Measurements from ENCODE around the gene ADIPOQ.
"Not testable (repeated sequence)": the region's sequence is repeated elsewhere in the genome, so short reads cannot be mapped to it uniquely, and the experiment has no call there.

ADIPOQ gene

DNA sequence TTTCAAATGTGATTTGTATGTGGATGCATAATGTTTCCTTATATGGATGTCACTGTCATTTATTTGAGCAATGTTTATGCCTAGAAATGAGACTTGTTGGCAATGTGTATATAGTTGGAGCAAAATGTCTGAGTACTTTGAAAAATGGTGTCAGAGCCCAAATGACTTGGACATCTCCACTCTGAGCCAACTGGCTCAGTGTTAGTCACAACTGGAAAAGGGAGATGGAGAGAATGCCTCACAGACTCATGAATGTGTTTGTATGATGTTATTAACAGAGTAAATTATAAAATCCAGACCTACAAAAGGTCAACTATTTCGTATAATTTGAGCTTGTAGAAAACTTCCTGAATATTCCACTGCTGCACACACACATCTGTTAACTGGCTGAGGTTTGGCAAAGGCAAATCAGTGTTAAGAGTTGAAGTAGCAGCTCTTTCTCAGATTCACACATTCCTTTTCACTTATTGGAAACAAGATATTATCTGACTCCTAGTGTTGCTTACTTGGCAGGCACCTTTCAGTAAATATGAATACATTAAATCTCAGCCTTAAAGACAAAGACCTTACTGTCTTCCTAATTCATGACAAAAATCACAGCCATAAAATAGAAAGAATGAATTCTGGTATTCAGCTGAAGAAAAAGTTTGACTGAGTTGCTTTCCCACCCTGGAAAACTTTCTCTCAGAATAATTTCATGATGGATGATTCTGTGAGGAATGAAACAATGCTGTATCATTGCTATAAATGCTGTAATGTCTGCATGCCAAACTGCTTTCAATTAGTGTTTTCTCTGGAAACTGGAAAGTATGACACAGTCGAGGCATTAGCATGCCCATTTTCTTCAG is 27.0 kb downstream of the ADIPOQ start:
- Histone ChIP-seq H3K9me3 (no peaks in the 10 kb centered on the region), H3K27me3 (no peaks in the 10 kb centered on the region), H3K4me1 (ENCODE audit: control insufficient read depth in 1 of 2, insufficient read depth in 1 of 2, low read depth in 1 of 2, low read length in 1 of 2) (peaks cover 3 to 7% of the 10 kb centered on the region in 2 experiments), H3K27ac (no peak overlapping the region), H3K4me3 (ENCODE audit: low read depth in 1 of 2, low read length in 1 of 2) (no peak overlapping the region), H3K36me3 (no peaks in the 10 kb centered on the region)
- TF ChIP-seq, protein P1, sequence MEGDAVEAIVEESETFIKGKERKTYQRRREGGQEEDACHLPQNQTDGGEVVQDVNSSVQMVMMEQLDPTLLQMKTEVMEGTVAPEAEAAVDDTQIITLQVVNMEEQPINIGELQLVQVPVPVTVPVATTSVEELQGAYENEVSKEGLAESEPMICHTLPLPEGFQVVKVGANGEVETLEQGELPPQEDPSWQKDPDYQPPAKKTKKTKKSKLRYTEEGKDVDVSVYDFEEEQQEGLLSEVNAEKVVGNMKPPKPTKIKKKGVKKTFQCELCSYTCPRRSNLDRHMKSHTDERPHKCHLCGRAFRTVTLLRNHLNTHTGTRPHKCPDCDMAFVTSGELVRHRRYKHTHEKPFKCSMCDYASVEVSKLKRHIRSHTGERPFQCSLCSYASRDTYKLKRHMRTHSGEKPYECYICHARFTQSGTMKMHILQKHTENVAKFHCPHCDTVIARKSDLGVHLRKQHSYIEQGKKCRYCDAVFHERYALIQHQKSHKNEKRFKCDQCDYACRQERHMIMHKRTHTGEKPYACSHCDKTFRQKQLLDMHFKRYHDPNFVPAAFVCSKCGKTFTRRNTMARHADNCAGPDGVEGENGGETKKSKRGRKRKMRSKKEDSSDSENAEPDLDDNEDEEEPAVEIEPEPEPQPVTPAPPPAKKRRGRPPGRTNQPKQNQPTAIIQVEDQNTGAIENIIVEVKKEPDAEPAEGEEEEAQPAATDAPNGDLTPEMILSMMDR (IDR thresholded peaks at IDR 0.05), result no peak

DNA sequence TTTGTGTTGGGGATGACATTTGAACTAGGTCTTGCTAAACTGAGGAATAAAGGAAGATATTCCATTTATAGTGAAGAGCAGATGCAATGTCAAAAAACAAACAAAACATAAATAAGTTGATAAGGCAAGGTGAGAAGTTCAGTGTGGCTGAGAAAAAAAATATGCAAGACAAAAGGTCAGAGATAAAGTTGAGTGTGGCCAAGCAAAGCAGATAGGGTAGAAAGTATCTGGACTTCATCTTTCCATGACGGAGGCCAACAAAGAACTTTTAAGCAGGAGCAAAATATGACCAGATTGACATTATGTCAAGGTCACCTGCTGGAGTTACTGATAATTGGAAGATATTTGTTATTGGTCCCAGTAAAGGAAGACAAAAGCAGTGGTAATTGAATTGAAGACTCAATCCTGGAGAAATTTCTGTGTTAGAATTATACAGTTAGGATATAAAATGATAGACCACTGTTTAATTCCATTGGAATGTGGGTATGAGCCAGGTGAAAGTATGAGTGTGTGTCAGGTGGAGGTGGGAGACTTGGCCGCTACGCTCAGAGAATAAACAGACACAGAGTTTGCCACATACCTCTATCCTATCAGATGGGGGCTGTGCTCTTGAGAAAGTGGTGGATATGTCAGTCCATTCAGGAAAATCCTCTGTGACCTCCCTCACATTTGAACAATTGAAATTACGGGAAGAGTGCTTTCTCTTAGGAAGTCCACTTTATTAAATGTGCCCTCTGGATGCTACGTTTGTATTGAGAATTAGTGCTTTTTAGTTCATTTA is 28.1 kb downstream of the ADIPOQ start:
- no peaks in the 10 kb centered on the region for H3K9me3 ChIP-seq
- TF ChIP-seq, protein P1 (IDR thresholded peaks at IDR 0.05), result no peak
- H3K27ac ChIP-seq, result no peak overlapping the region
- H3K4me3 ChIP-seq (ENCODE audit: low read depth in 1 of 2, low read length in 1 of 2), result no peak overlapping the region
- peaks cover 3 to 7% of the 10 kb centered on the region in 2 experiments for H3K4me1 ChIP-seq (ENCODE audit: control insufficient read depth in 1 of 2, insufficient read depth in 1 of 2, low read depth in 1 of 2, low read length in 1 of 2)
- H3K36me3 ChIP-seq, result no peaks in the 10 kb centered on the region
- H3K27me3 ChIP-seq, result no peaks in the 10 kb centered on the region

DNA sequence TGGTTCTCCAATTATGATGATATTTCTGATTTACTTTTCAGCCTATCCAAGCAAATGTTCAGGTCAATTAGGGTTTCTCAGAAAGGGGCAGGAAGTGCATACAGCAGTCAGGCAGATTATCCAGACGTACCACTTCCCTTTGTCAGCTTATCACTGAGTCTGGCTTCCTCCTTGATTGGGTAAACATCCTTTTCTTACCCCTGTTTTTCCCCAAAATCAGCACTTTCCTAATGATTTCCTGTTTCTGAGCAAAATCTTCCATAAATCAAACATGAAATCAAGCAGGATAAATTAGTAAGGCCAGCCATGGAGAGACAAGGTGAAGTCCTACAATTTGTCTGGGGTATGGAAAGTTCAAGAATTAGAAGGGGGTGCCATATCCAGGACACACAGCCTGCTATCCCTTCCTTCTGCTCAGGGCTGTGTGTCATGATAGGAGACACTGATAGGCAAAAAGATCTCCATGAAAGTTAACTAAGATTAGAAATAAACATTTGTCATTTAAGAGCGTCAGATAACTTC is 29.0 kb downstream of the ADIPOQ start:
- Histone ChIP-seq H3K9me3 (no peaks in the 10 kb centered on the region), H3K4me3 (ENCODE audit: low read depth in 1 of 2, low read length in 1 of 2) (no peak overlapping the region), H3K27ac (no peak overlapping the region), H3K27me3 (no peaks in the 10 kb centered on the region), H3K36me3 (no peaks in the 10 kb centered on the region), H3K4me1 (ENCODE audit: control insufficient read depth in 1 of 2, insufficient read depth in 1 of 2, low read depth in 1 of 2, low read length in 1 of 2) (peaks cover 3 to 7% of the 10 kb centered on the region in 2 experiments)
- TF ChIP-seq, protein P1 (IDR thresholded peaks at IDR 0.05), result no peak

DNA sequence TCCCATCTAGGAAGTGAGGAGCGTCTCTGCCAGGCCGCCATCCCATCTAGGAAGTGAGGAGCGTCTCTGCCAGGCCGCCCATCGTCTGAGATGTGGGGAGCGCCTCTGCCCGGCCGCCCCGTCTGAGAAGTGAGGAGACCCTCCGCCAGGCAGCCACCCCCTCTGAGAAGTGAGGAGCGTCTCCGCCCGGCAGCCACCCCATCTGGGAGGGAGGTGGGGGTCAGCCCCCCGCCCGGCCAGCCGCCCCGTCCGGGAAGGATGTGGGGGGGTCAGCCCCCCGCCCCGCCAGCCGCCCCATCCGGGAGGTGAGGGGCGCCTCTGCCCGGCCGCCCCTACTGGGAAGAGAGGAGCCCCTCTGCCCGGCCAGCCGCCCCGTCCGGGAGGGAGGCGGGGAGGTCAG is 31.3 kb downstream of the ADIPOQ start:
- H3K4me1 ChIP-seq (ENCODE audit: control insufficient read depth in 1 of 2, insufficient read depth in 1 of 2, low read depth in 1 of 2, low read length in 1 of 2); H3K27ac ChIP-seq; H3K4me3 ChIP-seq (ENCODE audit: low read depth in 1 of 2, low read length in 1 of 2); H3K27me3 ChIP-seq; H3K36me3 ChIP-seq; H3K9me3 ChIP-seq: not testable (repeated sequence)

DNA sequence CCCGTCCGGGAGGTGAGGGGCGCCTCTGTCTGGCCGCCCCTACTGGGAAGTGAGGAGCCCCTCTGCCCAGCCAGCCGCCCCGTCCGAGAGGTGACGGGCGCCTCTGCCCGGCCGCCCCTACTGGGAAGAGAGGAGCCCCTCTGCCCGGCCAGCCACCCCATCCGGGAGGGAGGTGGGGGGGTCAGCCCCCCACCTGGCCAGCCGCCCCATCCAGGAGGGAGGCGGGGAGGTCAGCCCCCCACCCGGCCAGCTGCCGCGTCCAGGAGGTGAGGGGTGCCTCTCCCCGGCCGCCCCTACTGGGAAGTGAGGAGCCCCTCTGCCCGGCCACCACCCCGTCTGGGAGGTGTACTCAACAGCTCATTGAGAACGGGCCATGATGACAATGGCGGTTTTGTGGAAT is 31.7 kb downstream of the ADIPOQ start:
- not testable (repeated sequence) for H3K27ac ChIP-seq; H3K4me1 ChIP-seq (ENCODE audit: control insufficient read depth in 1 of 2, insufficient read depth in 1 of 2, low read depth in 1 of 2, low read length in 1 of 2); H3K9me3 ChIP-seq; H3K36me3 ChIP-seq; H3K4me3 ChIP-seq (ENCODE audit: low read depth in 1 of 2, low read length in 1 of 2); H3K27me3 ChIP-seq

DNA sequence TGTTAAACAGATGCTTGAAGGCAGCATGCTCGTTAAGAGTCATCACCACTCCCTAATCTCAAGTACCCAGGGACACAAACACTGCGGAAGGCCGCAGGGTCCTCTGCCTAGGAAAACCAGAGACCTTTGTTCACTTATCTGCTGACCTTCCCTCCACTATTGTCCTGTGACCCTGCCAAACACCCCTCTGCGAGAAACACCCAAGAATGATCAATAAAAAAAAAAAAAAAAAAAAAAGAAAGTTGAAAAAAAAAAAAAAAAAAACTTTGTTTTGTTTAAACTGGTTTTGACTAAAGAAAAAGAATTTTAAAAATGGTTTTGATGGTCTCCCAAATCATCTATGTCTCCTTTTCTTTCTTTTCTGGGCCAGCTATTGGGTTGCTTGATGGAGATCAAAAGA is 32.3 kb downstream of the ADIPOQ start:
- not testable (repeated sequence) for H3K4me3 ChIP-seq (ENCODE audit: low read depth in 1 of 2, low read length in 1 of 2); H3K9me3 ChIP-seq; H3K36me3 ChIP-seq; H3K27ac ChIP-seq; H3K27me3 ChIP-seq; H3K4me1 ChIP-seq (ENCODE audit: control insufficient read depth in 1 of 2, insufficient read depth in 1 of 2, low read depth in 1 of 2, low read length in 1 of 2)

DNA sequence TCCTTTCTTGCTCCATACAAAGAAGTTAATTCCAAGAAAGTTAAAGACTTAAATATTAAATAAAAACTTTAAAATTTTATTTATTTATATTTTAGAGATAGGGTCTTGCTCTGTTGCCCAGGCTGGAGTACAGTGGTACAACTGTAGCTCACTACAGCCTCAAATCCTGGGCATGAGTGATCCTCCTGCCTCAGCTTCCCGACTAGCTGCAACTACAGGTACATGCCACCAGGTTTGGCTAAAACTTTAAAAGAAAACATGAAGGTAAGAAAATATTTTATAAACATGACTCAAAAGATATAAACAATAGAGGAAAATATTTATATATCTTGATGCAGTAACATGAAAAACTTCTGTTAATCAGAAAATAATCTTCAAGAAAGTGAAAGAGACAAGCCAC is 33.2 kb downstream of the ADIPOQ start:
- Histone ChIP-seq H3K4me1 (ENCODE audit: control insufficient read depth in 1 of 2, insufficient read depth in 1 of 2, low read depth in 1 of 2, low read length in 1 of 2) (peaks cover 10 to 16% of the 10 kb centered on the region in 2 experiments), H3K9me3 (no peaks in the 10 kb centered on the region), H3K27ac (no peak overlapping the region), H3K36me3 (no peaks in the 10 kb centered on the region), H3K27me3 (no peaks in the 10 kb centered on the region), H3K4me3 (ENCODE audit: low read depth in 1 of 2, low read length in 1 of 2) (no peak overlapping the region)
- TF ChIP-seq, protein P1 (IDR thresholded peaks at IDR 0.05), result no peak
